Fibroblast of upper back skin (primary cell): ENCODE data around the gene SIRT5.

Experiments
- DNase-seq: peaks from one replicate; pipeline ENCODE4 v3.0.0-alpha.2; 2013

SIRT5 gene

DNA sequence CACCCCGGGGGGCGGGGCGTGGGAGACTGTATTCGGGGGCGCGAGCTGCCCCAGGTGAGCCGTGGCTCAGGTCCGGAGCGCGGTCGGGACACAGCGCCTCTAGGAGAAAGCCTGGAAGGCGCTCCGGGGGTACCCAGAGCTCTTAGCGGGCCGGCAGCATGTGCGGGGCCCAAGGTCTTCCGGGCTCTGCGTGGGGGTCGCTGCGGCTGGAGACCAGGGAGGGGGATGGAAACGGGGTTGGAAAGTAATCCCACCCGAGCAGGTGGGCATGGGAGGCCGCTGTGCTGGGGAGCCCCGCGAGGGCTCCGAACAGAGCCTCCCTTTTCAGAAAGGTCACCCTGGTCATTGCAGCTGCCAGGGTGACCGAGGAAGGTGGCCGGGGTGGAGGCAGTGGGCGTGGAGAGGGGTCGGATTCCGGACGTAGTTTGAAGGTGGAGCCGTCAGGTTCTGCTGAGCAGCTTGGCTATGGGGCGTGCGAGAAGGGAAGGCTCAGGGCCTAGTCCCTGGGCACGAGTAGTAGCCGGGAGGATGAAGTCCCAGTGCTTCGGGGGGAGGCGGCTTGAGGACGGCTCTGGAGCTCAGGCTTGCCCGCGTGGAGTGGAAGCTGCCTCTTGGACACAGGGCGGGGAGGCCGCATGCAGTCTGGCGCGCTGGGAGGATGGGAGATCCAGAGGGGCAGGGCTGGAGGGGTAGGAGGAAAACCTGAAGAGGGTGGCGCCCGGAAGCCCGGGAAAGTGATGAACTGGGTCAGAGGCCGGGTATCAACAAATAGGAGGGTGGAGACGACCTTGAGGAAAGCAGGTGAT, at the start of gene SIRT5:
Gene SIRT5 (plus strand): TSS at position 31 of the 806 bp plus-strand sequence. CDS start 9,510 bp downstream, outside the sequence.
- DNase-seq, result peak; percentile 77

DNA sequence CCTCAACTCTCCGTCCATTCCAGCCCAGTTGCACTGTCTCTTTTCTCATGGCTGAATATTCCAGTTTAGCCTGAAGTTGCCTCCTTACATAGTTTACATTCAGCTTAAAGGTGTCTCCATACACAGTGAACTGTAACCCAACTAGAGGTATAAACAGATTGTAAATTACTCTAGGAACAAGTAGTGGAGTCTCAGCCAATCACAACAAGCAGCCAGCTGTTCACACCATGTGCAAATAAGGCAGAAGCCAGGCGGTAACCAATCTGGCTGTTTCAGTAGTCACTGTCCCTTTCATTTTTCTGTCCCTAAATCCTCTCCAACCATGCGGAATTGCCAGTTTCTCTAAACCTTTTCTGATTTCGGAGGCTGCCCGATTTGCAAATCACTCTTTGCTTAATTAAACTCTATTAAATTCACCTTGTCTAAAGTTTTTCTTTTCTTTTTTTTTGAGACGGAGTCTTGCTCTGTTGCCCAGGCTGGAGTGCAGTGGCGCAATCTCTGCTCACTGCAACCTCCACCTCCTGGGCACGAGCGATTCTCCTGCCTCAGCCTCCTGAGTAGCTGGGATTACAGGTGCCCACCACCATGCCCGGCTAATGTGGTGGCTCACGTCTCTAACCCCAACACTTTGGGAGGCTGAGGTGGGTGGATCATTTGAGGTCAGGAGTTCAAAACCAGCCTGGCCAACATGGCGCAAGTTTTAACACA, 49.4 kb upstream of the SIRT5 start:
- no peak for DNase-seq

DNA sequence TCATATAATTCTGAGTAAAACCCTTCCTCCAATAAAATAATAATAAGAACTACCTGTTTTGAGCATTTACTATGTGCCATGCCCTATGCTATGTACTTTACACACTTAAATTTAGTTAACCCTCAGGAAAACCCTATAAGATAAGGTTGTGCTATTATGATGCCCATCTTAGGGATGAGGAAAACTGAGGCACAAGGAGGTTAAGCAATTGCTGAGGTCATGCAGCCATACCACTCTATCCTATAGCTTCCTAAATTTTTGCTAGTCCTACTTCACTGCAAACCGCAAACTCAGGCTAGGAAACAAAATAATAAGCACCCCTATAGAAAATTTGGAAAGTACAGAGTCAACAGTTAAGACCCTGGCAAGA, 48.1 kb upstream of the SIRT5 start:
- DNase-seq, result no peak

DNA sequence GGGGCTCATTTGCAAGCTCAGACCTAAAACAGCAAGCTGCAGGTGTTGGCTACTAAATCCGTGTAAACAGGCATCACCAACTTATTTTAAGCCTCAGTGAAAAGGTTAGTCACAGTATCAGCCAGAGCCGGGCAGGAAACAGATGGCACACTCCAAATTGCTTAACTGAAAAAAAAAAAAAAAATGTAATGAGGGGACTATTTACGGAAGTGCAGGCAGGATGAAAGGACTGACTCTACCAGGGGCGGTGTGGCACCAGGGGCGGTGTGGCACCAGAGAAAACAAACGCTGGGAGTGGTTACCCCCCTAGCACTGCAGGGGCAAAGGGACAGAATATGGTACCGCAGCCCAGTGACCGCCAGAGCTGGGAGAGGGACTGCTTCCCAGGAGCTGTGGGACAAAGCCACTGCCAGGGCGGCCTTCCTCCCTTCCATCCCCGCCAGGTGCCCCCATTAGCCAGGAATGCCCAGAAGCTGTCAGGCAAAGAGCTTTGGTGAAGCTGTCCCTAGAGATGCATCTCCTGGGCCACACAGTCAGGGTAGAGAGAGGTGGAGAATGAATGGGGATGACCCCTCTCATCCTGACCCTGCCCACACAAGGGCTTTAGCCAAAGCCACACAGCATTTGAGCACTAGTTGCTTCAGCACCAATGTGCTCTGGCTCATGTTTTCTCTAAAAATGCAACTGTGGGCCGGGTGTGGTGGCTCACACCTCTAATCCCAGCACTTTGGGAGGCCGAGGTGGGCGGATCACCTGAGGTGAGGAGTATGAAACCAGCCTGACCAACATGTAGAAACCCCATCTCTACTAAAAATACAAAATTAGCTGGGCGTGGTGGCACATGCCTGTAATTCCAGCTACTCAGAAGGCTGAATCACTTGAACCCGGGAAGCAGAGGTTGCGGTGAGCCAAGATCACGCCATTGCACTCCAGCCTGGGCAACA, 47.4 kb upstream of the SIRT5 start:
- no peak for DNase-seq

DNA sequence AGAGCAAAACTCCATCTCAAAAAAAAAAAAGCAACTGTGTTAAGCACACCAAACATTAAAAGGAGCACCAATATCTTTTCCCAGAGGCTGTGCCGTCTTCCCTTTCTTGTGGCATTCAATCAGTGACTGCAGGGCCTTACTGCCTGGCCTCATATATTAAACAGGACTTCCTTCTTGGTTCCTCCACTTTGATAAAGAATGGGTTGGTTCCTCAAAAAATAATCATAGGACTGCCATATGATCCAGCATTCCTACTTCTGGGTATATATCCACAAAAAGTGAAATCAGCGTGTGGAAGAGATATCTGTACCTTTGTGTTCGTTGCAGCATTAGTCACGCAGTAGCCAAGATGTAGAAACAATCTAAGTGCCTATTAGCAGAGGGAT, 46.7 kb upstream of the SIRT5 start:
- no peak for DNase-seq

DNA sequence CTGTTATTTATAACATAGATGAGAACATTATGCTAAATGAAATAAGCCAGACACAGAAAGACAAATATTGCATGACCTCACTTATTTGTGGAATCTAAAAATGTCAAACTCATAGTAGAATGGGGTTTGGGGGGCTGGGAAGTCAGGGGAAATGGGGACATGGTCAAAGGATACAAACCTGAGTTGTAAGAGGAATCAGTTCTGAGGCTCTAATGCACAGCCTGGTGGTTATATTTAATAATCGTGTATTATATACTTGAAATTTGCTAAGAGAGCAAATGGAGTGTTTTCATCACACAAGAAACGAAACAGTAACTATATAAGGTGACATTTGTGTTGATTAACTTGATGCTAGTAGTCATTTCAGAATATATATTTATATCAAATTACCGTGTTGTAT, 46.2 kb upstream of the SIRT5 start:
- no peak for DNase-seq

DNA sequence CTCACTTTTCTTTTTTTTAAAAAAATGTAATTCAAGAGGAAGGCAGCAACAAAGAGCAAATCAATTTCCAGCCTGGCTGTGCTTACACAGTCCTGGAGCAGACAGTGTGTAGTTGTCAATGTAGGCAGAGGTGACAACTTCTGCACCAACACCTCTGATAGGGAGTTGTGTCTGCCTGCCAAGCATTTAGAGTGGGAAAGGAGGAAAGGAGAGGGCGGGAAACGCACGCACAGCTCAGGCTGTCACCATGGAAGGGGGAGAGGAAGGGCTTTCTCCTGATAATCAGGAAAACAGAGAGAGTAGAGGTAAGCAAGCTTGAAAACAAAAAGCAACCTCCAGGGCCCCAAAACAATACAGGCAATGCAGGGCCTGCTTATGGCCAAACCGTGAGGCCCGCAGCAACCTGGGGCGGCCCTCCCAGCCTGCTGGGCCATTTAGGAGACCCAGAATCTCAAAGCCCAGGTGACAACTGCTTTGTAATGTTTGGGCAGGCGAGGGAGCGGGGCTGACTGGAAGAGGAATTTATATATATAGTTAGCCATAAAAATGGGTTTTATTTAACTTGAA, 45.5 kb upstream of the SIRT5 start:
- DNase-seq, result no peak

DNA sequence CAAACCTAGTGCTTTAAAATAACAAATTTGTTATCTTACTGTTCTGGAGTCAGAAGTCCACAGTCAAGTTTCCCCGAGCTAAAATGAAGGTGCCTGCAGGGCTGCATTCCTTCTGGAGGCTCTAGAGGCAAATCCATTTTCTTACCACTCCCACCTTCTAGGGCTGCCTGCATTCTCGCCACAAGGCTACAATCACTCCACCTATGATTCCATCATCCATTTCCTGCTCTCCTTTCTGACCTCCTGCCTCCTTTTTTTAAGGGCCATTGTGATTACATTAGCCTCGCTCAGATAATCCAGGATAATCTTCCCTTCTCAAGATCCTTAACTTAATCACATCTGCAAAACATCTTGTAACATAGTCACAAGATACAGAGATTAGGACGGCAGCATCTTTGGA, 42.4 kb upstream of the SIRT5 start:
- no peak for DNase-seq

DNA sequence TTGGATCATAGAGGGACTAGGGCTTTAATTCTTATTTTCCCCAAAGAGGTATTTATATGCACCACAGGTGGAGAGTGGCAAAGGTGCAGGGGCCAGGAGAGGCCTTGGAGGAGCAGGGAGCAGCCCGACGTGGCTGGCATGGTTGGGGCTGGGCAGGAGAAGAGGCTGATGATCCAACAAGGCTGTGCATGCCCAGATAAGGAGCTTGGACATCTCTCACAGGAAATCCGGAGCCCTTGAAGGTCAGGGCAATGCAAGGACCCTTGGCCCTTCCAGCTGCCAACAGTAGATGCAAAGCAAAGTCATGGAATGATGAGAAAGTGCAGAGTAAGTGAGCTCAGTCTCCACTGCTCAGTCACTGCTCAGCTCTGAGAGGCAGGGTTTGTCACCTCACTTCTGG, 39.9 kb upstream of the SIRT5 start:
- DNase-seq, result no peak

DNA sequence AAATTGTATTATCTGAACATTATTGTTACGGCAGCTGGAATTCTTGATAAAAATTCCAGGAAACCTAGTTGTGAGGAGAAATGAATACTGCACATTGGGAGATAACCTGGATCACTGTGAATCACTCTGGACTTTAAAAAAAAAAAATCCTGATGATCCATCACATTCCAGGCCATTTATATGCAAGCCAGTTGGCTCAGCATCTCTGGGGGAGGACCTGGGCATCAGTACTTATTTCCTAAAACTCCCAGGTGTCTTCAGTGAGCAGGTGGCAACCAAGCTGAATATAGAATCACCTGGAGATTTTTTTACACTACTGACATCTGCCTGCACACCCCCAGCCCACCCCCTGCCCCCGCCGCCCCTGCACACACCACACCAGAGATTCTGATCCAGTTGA, 39.1 kb upstream of the SIRT5 start:
- no peak for DNase-seq

DNA sequence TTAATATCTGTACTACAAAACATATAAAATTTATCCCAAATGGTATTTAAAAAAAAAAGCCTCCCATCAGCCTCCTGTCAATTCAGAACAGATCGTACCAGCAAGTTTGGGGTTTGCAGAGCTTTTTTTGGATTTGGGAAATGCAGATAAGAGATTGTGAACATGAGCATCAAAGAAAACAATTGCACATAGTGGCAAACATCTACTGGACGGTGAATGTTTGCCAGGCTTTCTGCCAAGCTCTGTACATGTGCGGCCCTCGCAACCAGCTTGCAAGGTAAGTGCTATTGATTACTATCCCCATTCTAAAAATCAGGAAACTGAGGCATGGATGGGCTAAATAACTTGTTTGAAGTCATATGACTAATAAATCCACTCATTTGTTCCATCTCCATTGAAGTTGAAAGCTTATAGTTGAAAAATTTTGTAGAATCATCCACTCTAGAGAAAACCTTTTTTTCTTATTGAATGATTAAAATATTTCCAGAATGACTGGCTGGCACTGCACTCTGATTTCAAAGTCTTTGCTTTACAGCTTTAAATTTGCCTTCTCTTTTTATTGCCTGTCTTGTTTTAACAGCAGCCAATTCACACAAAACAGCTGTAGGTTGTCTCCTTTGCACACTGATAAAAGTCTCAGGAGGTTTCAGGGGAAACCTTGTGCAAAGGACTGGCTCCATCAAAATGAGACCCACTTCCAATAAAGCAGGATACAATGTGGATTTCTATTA, 37.4 kb upstream of the SIRT5 start:
- DNase-seq, result peak; percentile 43

DNA sequence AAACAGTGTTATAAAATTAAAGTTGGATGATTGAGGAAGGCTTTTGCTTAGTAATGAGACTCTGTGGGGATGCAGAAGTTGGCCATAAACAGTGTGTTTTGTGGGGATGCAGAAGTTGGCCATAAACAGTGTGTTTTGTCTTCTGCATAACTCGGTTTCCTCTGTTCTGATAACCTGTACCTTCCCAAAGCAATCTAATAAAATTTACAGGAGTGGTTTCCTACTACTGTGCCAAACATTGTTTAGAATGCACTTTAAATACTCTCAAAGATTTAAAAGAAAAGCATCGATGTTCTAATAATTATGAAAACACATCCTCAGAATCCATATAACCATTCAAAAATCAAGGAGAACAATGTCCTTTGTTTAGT, 36.9 kb upstream of the SIRT5 start:
- DNase-seq, result no peak

DNA sequence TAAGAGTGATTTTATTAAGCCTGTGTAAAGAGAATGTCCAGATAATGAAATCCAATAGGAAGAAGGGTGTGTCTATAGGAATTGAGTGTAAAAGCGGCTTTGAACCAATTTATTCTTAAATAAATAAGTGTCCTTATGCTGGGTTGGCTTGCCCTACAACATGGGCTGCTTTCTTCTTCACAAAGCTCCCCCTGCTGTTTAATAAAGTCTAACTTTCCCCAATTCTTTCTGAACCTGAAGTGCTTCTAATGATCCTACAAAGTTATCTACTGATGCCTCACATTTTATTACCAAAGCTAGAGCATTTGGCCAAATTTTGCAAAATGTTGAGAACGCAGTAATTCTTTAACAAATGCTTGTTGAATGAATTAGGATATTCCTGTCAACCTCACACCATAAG, 36.3 kb upstream of the SIRT5 start:
- peak; percentile 58 for DNase-seq

DNA sequence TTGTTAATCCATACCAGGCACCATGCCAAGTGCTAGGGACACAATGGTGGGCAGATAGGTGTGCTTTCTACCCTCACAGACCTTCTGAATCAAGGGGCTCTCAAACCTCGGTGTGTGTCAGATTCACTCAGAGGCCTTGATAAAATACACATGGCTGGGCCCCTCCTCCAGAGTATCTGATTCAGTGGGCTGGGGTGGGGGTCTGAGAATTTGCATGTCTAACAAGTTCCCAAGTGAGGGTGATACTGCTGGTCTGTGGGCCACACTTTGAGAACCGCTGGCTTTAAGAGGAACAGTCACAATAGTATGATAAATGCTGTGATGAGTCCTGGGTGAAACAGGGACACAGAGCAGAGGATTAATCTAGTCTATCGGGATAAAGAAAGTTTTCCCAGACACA, 35.8 kb upstream of the SIRT5 start:
- DNase-seq, result no peak

DNA sequence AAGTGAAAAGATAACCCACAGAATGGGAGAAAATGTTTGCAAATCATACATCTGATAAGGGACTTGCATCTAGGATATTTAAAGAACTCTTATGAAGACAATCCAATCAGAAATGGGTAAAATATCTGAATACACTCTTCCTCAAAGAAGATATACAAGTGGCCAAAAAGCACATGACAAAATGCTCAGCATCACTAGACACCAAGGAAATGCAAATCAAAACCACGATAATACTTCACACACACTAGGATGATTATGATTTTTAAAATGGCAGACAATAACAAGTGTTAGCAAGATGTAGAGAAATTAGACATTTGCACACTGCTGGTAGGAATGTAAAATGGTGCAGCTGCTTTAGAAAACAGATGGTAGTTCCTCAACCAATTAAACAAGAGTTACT, 34.8 kb upstream of the SIRT5 start:
- DNase-seq, result no peak

DNA sequence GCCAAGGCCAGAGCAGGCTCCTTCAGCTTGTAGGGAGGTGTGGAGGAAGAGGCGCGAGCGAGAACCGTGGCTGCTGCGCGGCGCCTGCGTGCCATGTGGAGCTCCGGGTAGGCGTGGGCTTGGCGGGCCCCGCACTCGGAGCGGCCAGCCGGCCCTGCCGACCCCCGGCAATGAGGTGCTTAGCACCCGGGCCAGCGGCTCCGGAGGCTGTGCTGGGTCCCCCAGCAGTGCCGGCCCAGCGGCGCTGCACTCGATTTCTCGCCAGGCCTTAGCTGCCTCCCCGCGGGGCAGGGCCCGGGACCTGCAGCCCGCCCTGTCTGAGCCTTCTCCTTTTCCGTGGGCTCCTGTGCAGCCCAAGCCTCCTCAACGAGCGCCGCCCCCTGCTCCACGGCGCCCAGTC, 32.9 kb upstream of the SIRT5 start:
- DNase-seq, result no peak

DNA sequence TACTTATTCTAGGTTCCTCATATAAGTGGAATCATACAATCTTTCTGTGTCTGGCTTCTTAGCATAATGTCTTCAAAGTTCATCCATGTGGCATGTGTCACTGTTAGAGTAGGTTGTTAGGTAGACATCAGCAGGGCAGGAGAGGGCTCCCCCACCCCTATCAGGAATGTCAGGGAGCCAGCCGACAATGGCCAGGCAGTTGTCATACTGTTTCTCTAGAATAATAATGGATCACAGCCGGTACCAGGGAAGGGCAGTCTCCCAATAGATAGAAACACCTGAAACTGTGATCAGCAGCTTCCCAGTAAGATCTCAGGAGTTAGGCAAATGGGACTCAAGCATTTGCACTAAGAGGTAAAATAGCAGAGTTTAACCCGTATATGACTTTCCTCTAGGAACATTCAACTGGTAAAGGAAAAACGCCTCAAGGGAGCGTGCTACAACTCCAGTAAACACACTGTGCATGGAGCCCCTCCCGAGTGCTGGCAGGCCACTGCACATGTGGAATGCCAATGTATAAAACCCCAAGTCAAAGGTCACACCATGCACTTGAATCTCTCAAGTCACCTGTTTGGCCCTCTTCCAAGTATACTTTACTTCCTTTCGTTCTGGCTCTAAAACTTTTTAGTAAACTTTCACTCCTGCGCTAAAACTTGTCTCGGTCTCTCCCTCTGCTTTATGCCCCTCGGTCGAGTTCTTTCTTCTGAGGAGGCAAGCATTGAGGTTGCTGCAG, 29.8 kb upstream of the SIRT5 start:
- no peak for DNase-seq

DNA sequence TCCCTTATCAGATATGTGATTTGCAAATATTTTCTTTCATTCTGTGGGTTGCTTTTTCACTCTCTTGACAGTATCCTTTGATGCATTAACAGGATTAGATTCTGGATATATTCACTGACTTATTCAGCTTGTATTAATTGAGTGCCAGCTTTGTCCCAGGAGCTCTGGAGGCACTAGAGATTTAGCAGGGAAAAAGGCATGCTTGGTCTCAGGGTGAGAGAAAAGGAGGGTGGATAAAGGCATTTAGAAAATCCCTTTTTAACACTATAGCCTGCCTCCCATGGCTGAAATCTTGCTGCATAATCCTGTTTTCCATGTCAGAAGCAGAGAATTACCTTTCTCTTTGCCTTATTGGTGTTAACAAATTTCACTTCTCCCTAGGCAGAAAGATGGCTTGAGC, 28.5 kb upstream of the SIRT5 start:
- no peak for DNase-seq

DNA sequence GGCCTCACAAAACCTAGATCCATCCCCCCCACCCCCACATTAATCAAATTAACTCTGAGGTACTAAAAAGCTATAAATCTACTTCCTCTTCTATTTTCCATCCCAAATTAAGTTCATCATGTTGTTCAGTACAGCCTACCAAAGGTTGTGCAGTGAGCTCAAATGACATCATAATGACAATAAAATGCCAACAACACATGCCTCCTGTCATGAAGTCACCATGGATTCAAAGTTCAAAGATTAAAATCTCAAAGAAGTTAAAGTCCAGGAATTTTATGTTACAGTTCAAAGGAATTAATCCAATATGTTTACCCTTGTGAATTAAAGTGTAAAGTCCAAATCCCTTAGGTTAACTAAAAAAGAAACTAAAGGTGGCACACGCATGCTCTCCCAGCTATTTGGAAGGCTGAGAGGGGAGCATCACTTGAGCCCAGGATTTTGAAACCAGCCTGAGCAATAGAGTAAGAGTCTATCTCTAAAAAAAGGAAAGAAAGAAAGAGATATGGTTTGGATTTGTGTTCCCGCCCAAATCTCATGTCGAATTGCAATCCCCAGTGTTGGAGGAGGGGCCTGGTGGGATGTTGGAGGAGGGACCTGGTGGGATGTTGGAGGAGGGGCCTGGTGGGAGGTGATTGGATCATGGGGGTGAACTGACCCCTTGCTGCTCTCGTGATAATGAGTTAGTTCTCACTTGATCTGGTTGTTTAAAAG, 25.7 kb upstream of the SIRT5 start:
- no peak for DNase-seq

DNA sequence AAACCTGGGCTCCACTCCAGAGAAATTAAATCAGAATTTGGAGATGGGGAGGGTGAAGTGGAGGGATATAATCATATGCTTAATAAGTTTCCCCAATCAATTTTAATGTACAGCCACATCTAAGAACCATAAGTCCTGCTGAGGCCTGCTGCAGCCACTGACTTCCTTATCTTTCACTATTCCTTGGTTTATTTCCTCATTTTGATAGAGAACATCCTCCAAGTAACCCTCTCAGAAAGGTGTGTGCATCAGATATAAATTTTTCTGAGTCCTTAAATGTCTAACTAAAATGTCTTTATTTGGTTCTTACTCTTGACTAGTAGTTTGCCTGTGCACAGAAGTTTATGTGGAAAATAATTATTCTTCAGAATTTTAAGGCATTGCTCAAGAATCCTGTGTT, 23.7 kb upstream of the SIRT5 start:
- DNase-seq, result no peak

DNA sequence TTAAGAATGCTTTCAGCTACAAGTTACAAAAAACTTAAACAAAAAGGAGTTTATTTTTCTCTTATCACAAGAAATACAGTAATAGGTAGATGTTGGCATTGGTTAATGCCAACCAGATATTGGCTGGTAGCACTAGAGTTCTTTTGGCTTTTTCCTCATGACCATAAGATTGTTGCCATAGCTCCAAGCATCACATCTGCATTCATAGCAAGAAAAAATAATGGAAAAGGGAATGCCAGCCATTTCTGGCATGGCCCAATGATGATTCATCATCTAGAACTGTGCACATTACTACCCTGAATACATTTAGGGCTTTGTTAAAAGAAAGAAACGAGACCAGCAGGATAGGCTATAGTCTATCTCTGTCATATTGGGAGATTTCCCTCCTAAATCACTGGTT, 20.8 kb upstream of the SIRT5 start:
- no peak for DNase-seq
